ENCODE data around the gene AK8. TPM values are rescaled to one million over a fixed set of nuclear protein-coding genes. Genes with fewer than 3 reads are reported as not detected.

AK8 gene
- total RNA-seq, 1 experiment from 2014 or later = 2.5 TPM

- TF ChIP-seq CBX3 (IDR thresholded peaks at IDR 0.05; ENCODE audit: low read depth) (no peak), POLR2AphosphoS5 (IDR thresholded peaks at IDR 0.05; ENCODE audit: low read depth, low read length) (no peak), MAX (IDR thresholded peaks at IDR 0.05) (no peak), JUND (IDR thresholded peaks at IDR 0.05) (no peak), CTCF (IDR thresholded peaks at IDR 0.05 in 2 of 3, conservative IDR thresholded peaks at IDR 0.05 in 1 of 3; ENCODE audit: borderline replicate concordance in 1 of 3, insufficient read depth in 1 of 3, low read depth in 2 of 3, low read length in 2 of 3) (no peak), EZH2phosphoT487 (IDR thresholded peaks at IDR 0.05; ENCODE audit: borderline replicate concordance) (no peak), ELF1 (IDR thresholded peaks at IDR 0.05; ENCODE audit: borderline replicate concordance, low read depth) (no peak), ZBTB33 (IDR thresholded peaks at IDR 0.05; ENCODE audit: extremely low read depth, insufficient replicate concordance, low read length) (no peak), EZH2 (IDR thresholded peaks at IDR 0.05) (no peak), FOSL1 (IDR thresholded peaks at IDR 0.05; ENCODE audit: low read depth) (no peak), ZFX (IDR thresholded peaks at IDR 0.05) (no peak), EGR1 (IDR thresholded peaks at IDR 0.05; ENCODE audit: low read depth) (no peak), REST (IDR thresholded peaks at IDR 0.05; ENCODE audit: low read depth) (no peak), RAD21 (IDR thresholded peaks at IDR 0.05; ENCODE audit: low read depth) (no peak)
- no peaks in the 10 kb centered on the region for H3K36me3 ChIP-seq (ENCODE audit: control insufficient read depth in 1 of 2, insufficient read depth in 2 of 2, low read length in 2 of 2)
- DNase-seq (ENCODE audit: low read depth, low spot score) (no peak), ATAC-seq (no peak)
- no TSS peak for BruUV-seq (replicated peaks)
- H3K9me3 ChIP-seq (ENCODE audit: control insufficient read depth in 1 of 2, insufficient read depth in 1 of 2, low read depth in 1 of 2, low read length in 2 of 2) = peaks cover 0 to 3% of the 10 kb centered on the region in 2 experiments; a peak in 1 of 4 replicates
- intact Hi-C loops (cut with micrococcal nuclease) = no loop called here
- H3K9ac ChIP-seq (ENCODE audit: low read length) = no peak overlapping the region
- no peak overlapping the region for H2AFZ ChIP-seq (ENCODE audit: low read depth, low read length, poor library complexity, severe bottlenecking)
- H3K4me3 ChIP-seq (replicated peaks in 1 of 2; ENCODE audit: low read depth in 1 of 2, low read length in 2 of 2) = no peak overlapping the region
- ChIA-PET CTCF (no interaction called here), POLR2A (no interaction called here), RAD21 (ENCODE audit: low non-redundant PET in 1 of 2, low total read pairs in 2 of 2, uncharacterized antibody in 2 of 2, unreplicated experiment in 2 of 2) (no interaction called here)
- H3K4me1 ChIP-seq (ENCODE audit: control insufficient read depth in 1 of 2, insufficient read depth in 2 of 2, low read length in 2 of 2) = no peaks in the 10 kb centered on the region
- H3K27me3 ChIP-seq (ENCODE audit: insufficient read depth, low read length) = no peaks in the 10 kb centered on the region; the same call in 1 of the 2 replicates
- H3K9me2 ChIP-seq (ENCODE audit: insufficient read depth) = no peaks in the 10 kb centered on the region
- no peaks in the 10 kb centered on the region for H3K79me2 ChIP-seq (ENCODE audit: insufficient read depth, low read length)
- no peaks in the 10 kb centered on the region; the same call in 1 of the 2 replicates for H4K20me1 ChIP-seq (ENCODE audit: insufficient read depth)
- H3K27ac ChIP-seq (ENCODE audit: low read depth, low read length) = no peak overlapping the region
- H3K4me2 ChIP-seq (ENCODE audit: low read length) = no peak overlapping the region
Observed at GRCh38 chr9:132776891-132777290, 101.2 kb downstream of the AK8 start.
